ENCODE results near the gene ATP9A. TPM values are rescaled to one million over a fixed set of nuclear protein-coding genes. Genes with fewer than 3 reads are reported as not detected.

The ATP9A gene
- total and polyA plus RNA-seq, 2 of the 4 experiments (the other 2 are of a cell fraction): 10.6 to 22.4 TPM

- in situ Hi-C loops (cut with MboI; ENCODE audit: low sequenced_read_pairs): no loop called here
- no peak overlapping the region for H4K5ac ChIP-seq (ENCODE audit: low read depth, low read length)
- H3K14ac ChIP-seq (replicated peaks; ENCODE audit: low read depth, low read length): no peak overlapping the region
- H2BK5ac ChIP-seq (ENCODE audit: low read depth, low read length, poor library complexity, severe bottlenecking): no peak overlapping the region
- no peaks in the 10 kb centered on the region for H3K9me3 ChIP-seq (ENCODE audit: control insufficient read depth, insufficient read depth, low read length)
- peaks cover 16% of the 10 kb centered on the region for H3K36me3 ChIP-seq (ENCODE audit: control insufficient read depth, insufficient read depth, low read length)
- H2BK120ac ChIP-seq (ENCODE audit: low read depth, low read length): no peak overlapping the region
- TF ChIP-seq CHD1 (IDR thresholded peaks at IDR 0.05; ENCODE audit: low read depth, low read length) (no peak), MXI1 (IDR thresholded peaks at IDR 0.05; ENCODE audit: borderline replicate concordance, low read depth, low read length) (no peak), NFE2L2 (IDR thresholded peaks at IDR 0.05; ENCODE audit: low read depth, low read length) (no peak), RAD21 (IDR thresholded peaks at IDR 0.05; ENCODE audit: low read length) (no peak), CEBPB (IDR thresholded peaks at IDR 0.05; ENCODE audit: low read depth, low read length) (no peak)
- TF ChIP-seq, protein P1, sequence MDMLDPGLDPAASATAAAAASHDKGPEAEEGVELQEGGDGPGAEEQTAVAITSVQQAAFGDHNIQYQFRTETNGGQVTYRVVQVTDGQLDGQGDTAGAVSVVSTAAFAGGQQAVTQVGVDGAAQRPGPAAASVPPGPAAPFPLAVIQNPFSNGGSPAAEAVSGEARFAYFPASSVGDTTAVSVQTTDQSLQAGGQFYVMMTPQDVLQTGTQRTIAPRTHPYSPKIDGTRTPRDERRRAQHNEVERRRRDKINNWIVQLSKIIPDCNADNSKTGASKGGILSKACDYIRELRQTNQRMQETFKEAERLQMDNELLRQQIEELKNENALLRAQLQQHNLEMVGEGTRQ (IDR thresholded peaks at IDR 0.05; ENCODE audit: low read depth, low read length): no peak
- H2AK9ac ChIP-seq (replicated peaks; ENCODE audit: low read depth, low read length, poor library complexity): no peak overlapping the region
- WGBS, 2 experiments (ENCODE audit: extremely low coverage in 2 of 2, insufficient read length in 1 of 2): no CpG with 5 or more reads among the region's 19 CpGs
- ChIA-PET POLR2A (ENCODE audit: unreplicated experiment) (interaction anchor here (0.6 kb wide), 1 partner anchor 342 kb away, joined by 12 read pairs; no protein-coding TSS in a partner anchor), CTCF (no interaction called here)
- dilution Hi-C loops (cut with HindIII; ENCODE audit: low sequenced_read_pairs, unreplicated experiment): no loop called here
- no peak overlapping the region for H4K8ac ChIP-seq (ENCODE audit: low read depth in 2 of 2, low read length in 2 of 2)
- H3K79me1 ChIP-seq (ENCODE audit: low read depth in 1 of 2, low read length in 2 of 2): peaks cover 0 to 5% of the 10 kb centered on the region in 2 experiments; a peak in 1 of 4 replicates
- ATAC-seq (ENCODE audit: low read depth) (no peak), DNase-seq (no peak)
- intact Hi-C loops (cut with micrococcal nuclease): no loop called here
- no peak overlapping the region for H4K91ac ChIP-seq (ENCODE audit: insufficient read depth, low read depth, low read length)
- no peaks in the 10 kb centered on the region for H4K20me1 ChIP-seq (ENCODE audit: insufficient read depth, low read length)
- H3K23ac ChIP-seq (ENCODE audit: low read depth, low read length): no peak overlapping the region
- no peaks in the 10 kb centered on the region for H3K27me3 ChIP-seq (ENCODE audit: control insufficient read depth, insufficient read depth, low read length)
- no peak overlapping the region for H2AFZ ChIP-seq (replicated peaks; ENCODE audit: low read length, poor library complexity)
- H3K4me2 ChIP-seq (ENCODE audit: low read depth, low read length): no peak overlapping the region
- no peak overlapping the region for H2BK20ac ChIP-seq (ENCODE audit: low read depth, low read length)
- peaks cover 2% of the 10 kb centered on the region; the same call in 1 of the 2 replicates for H3K4me1 ChIP-seq (ENCODE audit: control insufficient read depth, insufficient read depth, low read length)
- H3K4ac ChIP-seq (ENCODE audit: low read depth, low read length): no peak overlapping the region
- no peak overlapping the region for H2AK5ac ChIP-seq (ENCODE audit: low read depth, low read length)
- BruUV-seq (replicated peaks): no TSS peak
- H3K56ac ChIP-seq (ENCODE audit: extremely low read depth, insufficient read depth, low read length): no peak overlapping the region
- no peak overlapping the region for H2BK15ac ChIP-seq (ENCODE audit: low read depth, low read length)
- no peak overlapping the region for H3K27ac ChIP-seq (ENCODE audit: insufficient read depth, low read length)
- H3K9ac ChIP-seq (ENCODE audit: low read depth, low read length): no peak overlapping the region
- H3K4me3 ChIP-seq (ENCODE audit: insufficient read depth, low read depth, low read length): no peak overlapping the region
- peaks cover 10% of the 10 kb centered on the region; the same call in 1 of the 2 replicates for H3K9me1 ChIP-seq (ENCODE audit: insufficient read depth, low read length)
- no peak overlapping the region for H3K18ac ChIP-seq (ENCODE audit: low read depth, low read length)
Measured at GRCh38 chr20:51688600-51689244, 79.5 kb downstream of the ATP9A start.
